NCI-H2029 treated with DMSO at 0.1 percent for 48 hours (cell line): ENCODE measurements around the gene LRRC8B.
"Not testable (repeated sequence)": the region's sequence is repeated elsewhere in the genome, so short reads cannot be mapped to it uniquely, and the experiment has no call there.

Source experiments
- DNase-seq: peaks from one replicate; lab custom pipeline; 2025; lab: John Stamatoyannopoulos, UW

Gene LRRC8B

DNA sequence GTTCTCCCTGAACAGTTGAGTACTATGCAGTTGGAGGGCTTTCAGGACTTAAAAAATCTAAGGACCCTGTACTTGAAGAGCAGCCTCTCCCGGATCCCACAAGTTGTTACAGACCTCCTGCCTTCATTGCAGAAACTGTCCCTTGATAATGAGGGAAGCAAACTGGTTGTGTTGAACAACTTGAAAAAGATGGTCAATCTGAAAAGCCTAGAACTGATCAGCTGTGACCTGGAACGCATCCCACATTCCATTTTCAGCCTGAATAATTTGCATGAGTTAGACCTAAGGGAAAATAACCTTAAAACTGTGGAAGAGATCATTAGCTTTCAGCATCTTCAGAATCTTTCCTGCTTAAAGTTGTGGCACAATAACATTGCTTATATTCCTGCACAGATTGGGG, 59.6 kb downstream of the LRRC8B start:
- no peak for DNase-seq

DNA sequence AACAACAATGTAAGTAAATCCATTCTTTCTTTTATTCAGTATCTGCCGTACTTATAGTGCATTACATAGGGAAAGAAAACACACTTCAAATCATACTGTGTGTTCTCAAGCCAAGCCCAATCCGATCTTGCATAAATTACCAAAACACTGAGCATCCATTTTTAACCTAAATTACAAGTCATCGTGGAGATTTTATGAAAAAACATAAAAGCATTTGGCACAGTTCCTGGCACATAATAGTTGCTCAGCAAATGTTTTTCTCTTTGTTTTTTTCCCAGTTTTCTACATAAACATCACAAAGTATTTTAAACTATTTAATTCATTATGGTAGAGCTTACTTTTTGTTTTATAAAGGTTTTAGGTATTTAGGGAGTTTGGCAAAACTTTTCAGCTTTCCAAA, 60.2 kb downstream of the LRRC8B start:
- no peak for DNase-seq

DNA sequence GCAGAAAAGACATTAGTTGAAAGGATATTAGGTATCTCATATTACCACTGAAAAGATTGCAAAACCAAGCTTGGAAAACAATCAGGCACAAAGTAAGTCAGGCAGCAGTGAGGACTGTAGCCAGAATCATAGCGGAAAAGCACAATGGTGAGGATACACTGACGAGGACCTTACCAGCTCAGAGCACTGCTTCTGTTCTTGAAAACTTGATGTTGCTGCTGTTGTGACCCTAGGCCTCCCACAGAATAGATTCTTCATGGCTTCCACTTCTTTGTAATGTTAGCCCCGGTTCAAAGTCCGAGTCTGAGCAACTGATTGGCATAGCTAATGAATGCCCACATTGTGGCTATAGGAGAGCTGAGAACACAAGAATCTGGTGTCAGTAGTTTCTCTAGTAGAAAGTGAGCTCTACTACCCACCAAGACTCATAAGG, 63.1 kb downstream of the LRRC8B start:
- no peak for DNase-seq

- DNase-seq, result peak; percentile 68
These were observed 63.9 kb downstream of the LRRC8B start for GRCh38 chr1:89588480-89588879.

DNA sequence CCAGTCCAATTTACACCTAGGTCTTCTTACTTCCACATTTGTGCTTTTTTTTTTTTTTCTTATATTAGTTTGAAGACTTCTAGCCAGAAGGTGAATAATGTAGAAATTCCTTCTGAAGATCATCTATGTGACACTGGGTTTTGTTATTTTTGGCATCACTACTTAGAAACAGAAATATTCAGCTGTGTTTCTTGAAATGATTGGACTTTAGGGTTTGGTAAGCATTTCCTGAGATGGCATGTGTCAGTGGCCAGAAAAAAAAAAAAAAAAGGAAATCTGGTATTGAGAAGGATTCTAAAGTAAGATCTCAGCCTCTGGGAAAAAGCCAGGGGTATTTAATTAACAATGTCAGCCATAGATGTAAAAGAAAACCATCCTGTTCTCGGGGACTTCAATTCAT, 64.9 kb downstream of the LRRC8B start:
- DNase-seq, result no peak

- no peak for DNase-seq
These were observed 65.9 kb downstream of the LRRC8B start for GRCh38 chr1:89590341-89591080.

DNA sequence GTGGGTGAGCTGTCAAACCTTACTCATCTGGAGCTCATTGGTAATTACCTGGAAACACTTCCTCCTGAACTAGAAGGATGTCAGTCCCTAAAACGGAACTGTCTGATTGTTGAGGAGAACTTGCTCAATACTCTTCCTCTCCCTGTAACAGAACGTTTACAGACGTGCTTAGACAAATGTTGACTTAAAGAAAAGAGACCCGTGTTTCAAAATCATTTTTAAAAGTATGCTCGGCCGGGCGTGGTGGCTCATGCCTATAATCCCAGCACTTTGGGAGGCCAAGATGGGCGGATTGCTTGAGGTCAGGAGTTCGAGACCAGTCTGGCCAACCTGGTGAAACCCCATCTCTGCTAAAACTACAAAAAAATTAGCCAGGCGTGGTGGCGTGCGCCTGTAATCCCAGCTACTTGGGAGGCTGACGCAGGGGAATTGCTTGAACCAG, 68.3 kb downstream of the LRRC8B start:
- not testable (repeated sequence) for DNase-seq

DNA sequence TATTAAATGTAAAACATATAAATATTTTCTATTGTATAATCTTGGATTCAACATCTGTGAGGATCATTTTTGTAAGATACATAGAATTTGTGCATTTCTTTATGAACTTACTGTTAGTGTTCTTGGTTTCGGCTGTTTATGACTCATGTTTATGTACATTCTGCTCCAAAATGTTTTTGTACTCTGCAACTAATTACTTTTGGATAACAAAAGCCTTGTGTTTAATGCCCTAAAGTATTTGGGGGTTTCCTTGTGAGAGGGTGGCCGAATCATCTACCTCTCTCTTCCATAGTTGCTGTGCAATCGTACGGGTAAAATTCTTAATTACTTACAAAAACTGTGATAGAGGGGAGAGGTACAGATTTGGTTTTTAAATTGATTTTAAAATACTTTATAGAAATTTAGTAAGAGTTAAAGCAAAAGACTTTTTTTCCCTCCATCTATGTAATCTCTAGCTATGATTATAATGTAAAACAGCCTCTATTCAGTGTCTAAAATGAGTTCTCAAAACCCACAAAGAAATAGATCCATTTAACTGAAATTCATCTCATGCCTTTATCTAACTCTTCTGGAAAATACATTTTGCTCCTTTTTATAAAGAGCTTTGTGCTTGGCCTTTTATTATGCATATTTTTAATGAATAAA, 69.6 kb downstream of the LRRC8B start:
- DNase-seq, result no peak

DNA sequence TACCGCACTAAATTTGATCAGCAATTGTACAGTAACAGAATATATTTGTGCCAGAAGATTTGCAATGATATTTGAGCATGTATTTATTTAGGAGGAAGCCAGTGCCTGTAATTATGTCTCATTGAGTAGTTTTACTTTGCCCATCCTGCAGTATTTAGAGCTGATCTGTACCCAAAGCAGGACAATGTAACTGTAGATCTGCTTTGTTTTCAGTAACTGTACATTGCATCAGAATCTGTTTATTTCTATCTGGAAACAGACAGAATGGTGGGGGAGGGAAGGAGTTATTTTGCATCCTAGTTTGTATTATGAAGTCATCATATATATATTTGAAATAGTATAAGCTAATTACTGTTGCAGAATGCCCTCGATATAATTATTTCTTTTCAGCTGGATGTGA, 72.1 kb downstream of the LRRC8B start:
- no peak for DNase-seq

- peak; percentile 62 for DNase-seq
These were observed 74.1 kb downstream of the LRRC8B start for GRCh38 chr1:89598450-89599331.

DNA sequence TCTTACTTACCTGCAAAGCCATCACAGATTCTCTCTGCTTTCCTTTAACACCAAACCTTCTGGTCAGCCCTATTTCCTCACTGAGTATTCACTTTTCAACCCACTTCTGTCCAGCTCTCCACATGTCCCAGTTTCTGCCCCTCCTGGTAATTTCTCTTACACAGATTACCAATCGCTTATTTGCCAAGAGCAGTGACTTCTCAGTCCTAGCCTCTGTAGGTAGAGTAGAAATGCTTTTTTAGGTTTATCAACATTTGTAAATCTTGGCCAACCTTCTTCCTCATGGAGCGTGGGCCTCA, 74.7 kb downstream of the LRRC8B start:
- DNase-seq, result no peak

GRCh38 chr1:89600451-89601224, 76.0 kb downstream of the LRRC8B start:
- no peak for DNase-seq

DNA sequence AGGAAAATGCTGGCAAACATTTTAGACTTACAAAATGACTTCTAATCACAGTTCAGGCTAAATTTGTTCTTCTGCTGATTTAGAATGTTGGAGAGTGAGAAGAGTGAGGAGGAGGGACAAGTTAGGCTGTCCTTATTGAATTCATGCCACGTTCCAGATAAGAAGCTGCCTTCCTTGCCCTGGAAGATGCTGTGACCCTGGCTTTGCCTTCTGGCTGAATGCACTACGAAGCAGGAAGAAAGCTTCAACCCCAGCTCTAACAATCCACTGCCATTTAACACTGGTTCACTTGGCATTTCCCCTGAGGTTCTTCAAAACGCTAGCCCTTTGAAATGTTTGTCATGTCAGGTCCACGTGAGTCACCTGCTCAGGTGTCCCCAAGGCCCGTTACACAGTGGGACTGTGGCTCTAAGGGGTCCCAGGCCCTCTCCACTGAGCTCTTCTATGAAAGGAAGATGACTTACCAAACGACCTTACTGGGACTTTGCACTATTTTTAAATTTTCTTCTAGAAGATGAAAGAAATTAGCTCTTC, 78.3 kb downstream of the LRRC8B start:
- no peak for DNase-seq

- no peak for DNase-seq
These were observed 79.2 kb downstream of the LRRC8B start for GRCh38 chr1:89603651-89604413.

GRCh38 chr1:89604414-89604735, 79.7 kb downstream of the LRRC8B start:
- DNase-seq, result no peak

DNA sequence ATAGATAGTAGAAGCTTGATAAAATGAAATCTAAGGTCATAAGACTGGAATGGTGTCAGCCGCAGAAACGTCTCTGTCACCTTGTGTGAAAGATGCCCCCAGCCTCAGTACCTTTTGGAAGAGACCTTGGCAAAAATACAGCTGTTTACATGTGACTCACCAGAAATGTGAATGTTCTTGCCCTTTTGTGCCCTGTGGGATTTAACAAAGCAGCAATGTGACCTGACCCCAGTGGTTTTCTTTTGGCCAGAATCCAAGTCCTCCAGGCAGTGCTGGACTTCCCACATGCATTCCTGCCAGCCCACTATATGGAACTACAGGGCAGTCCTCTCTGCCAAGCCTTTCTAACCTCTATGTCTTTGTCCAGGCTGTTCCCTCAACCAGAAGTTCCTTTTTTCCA, 81.1 kb downstream of the LRRC8B start:
- DNase-seq, result no peak

- DNase-seq, result no peak
These were observed 81.8 kb downstream of the LRRC8B start for GRCh38 chr1:89606227-89606980.

DNA sequence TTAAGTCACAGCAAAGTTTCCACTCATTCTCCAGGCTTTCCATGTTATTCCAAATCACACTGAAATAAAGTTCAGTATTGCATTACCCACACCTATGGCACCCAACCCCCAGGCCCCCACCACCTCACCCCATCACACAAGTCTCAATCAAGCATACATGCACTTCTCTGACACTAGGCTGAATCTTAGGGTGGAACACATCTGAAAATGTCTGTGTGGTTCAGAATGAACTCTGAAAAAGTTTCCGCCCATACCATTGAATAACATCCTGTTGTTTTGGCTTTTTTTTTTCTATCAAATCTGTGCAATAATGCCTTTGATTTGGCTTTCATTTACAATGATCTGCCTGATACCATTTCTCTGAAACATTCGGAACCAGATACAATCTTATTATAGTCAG, 82.5 kb downstream of the LRRC8B start:
- no peak for DNase-seq

DNA sequence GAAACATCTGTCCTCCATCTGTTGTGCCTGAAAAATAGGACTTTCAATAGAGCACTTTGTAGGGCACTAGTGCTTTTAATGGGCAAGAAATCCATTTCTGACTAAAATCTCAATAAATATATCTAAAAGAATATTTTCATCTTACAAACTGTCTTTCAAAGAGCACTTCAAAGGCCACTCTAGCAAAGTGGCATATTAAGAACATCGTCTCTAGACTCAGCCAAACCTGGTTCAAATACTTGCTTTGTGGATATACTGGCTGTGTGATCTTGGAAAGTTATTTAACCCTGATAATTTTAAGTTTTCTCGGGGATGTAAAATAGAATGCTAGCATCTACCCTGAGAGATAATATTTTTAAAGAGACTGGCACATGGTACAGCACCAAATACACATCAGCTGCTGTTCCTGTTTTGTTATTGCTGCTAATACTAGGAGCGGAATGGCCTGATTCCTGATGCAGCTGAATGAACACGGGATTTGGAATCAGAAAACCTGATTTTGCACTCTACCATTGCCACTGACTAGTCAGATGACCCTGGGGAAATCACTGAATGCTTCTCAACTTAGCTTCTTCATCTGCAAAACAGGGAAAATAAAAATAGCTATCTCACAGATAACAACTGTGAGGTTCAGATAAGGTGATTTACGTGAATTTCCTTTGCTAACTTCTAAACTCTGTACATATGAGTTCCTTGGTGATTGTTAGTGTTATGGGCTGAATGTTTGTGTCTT, 83.1 kb downstream of the LRRC8B start:
- DNase-seq, result no peak
